Sigmoid colon (tissue), 7 donors: ENCODE data around the gene IPCEF1. TPM values are rescaled to one million over a fixed set of nuclear protein-coding genes. Genes with fewer than 3 reads are reported as not detected.

ENCODE experiments used
- DNase-seq: peaks from one replicate; pipeline ENCODE4 v3.0.0-alpha.2; 2019
- H3K27ac ChIP-seq, 4 donors: fragments of 200-600 bp; sonication (generic); one replicate each; pipeline ENCODE4 v1.5.1; 2016 to 2019; ENCODE audit warnings: mild to moderate bottlenecking in 1 of 4
- H3K27me3 ChIP-seq, 3 donors: fragments of 200-600 bp; sonication (generic); one replicate each; pipeline ENCODE4 v1.5.1; 2019; ENCODE audit warnings: mild to moderate bottlenecking in 1 of 3
- H3K36me3 ChIP-seq, 4 donors: fragments of 200-600 bp; sonication (generic); one replicate each; pipeline ENCODE4 v1.5.1; 2016 to 2019
- H3K4me1 ChIP-seq, 4 donors: fragments of 200-600 bp; sonication (generic); one replicate each; pipeline ENCODE4 v1.5.1; 2017 to 2019
- H3K4me3 ChIP-seq, 4 donors: fragments of 200-600 bp; sonication (generic); one replicate each; pipeline ENCODE4 v1.5.1; 2017 to 2019; ENCODE audit warnings: mild to moderate bottlenecking in 2 of 4, moderate library complexity in 1 of 4
- H3K9me3 ChIP-seq, 4 donors: fragments of 200-600 bp in 3 of 4; sonication (generic) in 3 of 4; one replicate each; pipeline versions ENCODE4 v1.5.1 to v1.6.1; 2013 to 2019
- CTCF ChIP-seq, 4 experiments: fragments of 450-650 bp in 3 of 4; fragments of 200-600 bp in 1 of 4; IDR thresholded peaks; one replicate each; pipeline ENCODE4 v1.5.1; 2016 to 2019; ENCODE audit warnings: antibody characterized with exemption in 4 of 4, mild to moderate bottlenecking in 3 of 4, moderate library complexity in 2 of 4
- EP300 ChIP-seq, 4 donors: sonication (generic); formaldehyde crosslinking; IDR thresholded peaks; one replicate each; pipeline ENCODE4 v1.6.1; 2017; ENCODE audit warnings: antibody characterized with exemption in 4 of 4
- POLR2A ChIP-seq, 2 donors: fragments of 450-650 bp; IDR thresholded peaks; one replicate each; pipeline ENCODE4 v1.6.1; 2016; ENCODE audit warnings: antibody characterized with exemption in 2 of 2, mild to moderate bottlenecking in 2 of 2, moderate library complexity in 2 of 2
- POLR2AphosphoS5 ChIP-seq, 4 donors: sonication (generic); formaldehyde crosslinking; IDR thresholded peaks; one replicate each; pipeline ENCODE4 v1.6.1; 2017; ENCODE audit warnings: antibody characterized with exemption in 4 of 4
- WGBS, 2 donors: extraction: QIAGEN DNeasy Blood & Tissue Kit; methylation state at CpG; one replicate each; pipeline ENCODE4 v1.1.7; 2013; 5-methylcytosine and 5-hydroxymethylcytosine counted together
- intact Hi-C: fragments of 100-400 bp; cut with DNase I; formaldehyde crosslinking; loops from one replicate; pipeline ENCODE4 v1.15.1; 2023
- polyA plus RNA-seq, 3 donors: library from polyadenylated mRNA; stranded (reverse); fragments of 200-250 nt; gene quantifications; one replicate each; pipeline ENCODE4 v1.2.3, GENCODE V29; 2013
- total RNA-seq, 4 donors: library from RNA; depleted of rRNA; stranded (reverse); fragments of >200 nt; gene quantifications; one replicate each; pipeline ENCODE4 v1.1.0, GENCODE V29; 2016
- donor health status: healthy with polysubstance abuse.
- donor health status: Bipolar disorder and iron deficiency.
- donor health status: healthy.

Gene IPCEF1
- total and polyA plus RNA-seq, 7 donors: 0.28 to 5.5 (median 0.71) TPM

GRCh38 chr6:154381548-154381947 lies 24.9 kb upstream of the IPCEF1 start:
- Histone ChIP-seq H3K27me3 (no peaks in the 10 kb centered on the region), H3K4me3 (no peak overlapping the region), H3K4me1 (peaks cover 0 to 14% (median 6%) of the 10 kb centered on the region in 4 donors), H3K9me3 (no peaks in the 10 kb centered on the region), H3K27ac (no peak overlapping the region), H3K36me3 (no peaks in the 10 kb centered on the region)
- no peak for DNase-seq
- WGBS, 2 donors: 93 to 94% methylated on average over 4 of the region's 4 CpGs
- intact Hi-C loops: no loop called here
- TF ChIP-seq POLR2AphosphoS5 (IDR thresholded peaks at IDR 0.05): no peak
- no peak for TF ChIP-seq EP300 (IDR thresholded peaks at IDR 0.05)
- no peak for TF ChIP-seq POLR2A (IDR thresholded peaks at IDR 0.05)
- no peak for TF ChIP-seq CTCF (IDR thresholded peaks at IDR 0.05)

GRCh38 chr6:154380741-154381140 lies 24.1 kb upstream of the IPCEF1 start:
- 8 to 35% methylated on average over 2 of the region's 2 CpGs for WGBS, 2 donors
- no peaks in the 10 kb centered on the region for H3K9me3 ChIP-seq
- H3K27ac ChIP-seq: no peak overlapping the region
- H3K4me3 ChIP-seq: no peak overlapping the region
- intact Hi-C loops: no loop called here
- peaks cover 0 to 14% (median 6%) of the 10 kb centered on the region in 4 donors for H3K4me1 ChIP-seq
- H3K27me3 ChIP-seq: no peaks in the 10 kb centered on the region
- TF ChIP-seq POLR2AphosphoS5 (IDR thresholded peaks at IDR 0.05): no peak
- TF ChIP-seq POLR2A (IDR thresholded peaks at IDR 0.05): no peak
- TF ChIP-seq CTCF (IDR thresholded peaks at IDR 0.05): no peak
- TF ChIP-seq EP300 (IDR thresholded peaks at IDR 0.05): no peak
- no peaks in the 10 kb centered on the region for H3K36me3 ChIP-seq
- no peak for DNase-seq

- Histone ChIP-seq H3K4me1 (peaks cover 0 to 9% (median 4%) of the 10 kb centered on the region in 4 donors), H3K27me3 (no peaks in the 10 kb centered on the region), H3K27ac (no peak overlapping the region), H3K36me3 (no peaks in the 10 kb centered on the region), H3K4me3 (no peak overlapping the region), H3K9me3 (no peaks in the 10 kb centered on the region)
- 96 to 97% methylated on average over 3 of the region's 3 CpGs for WGBS, 2 donors
- DNase-seq: no peak
- intact Hi-C loops: loop anchor here (10.0 kb wide), 1 partner anchor 225 kb away; no protein-coding TSS in a partner anchor
- TF ChIP-seq CTCF (IDR thresholded peaks at IDR 0.05): no peak
- TF ChIP-seq POLR2A (IDR thresholded peaks at IDR 0.05): no peak
- TF ChIP-seq POLR2AphosphoS5 (IDR thresholded peaks at IDR 0.05): no peak
- TF ChIP-seq EP300 (IDR thresholded peaks at IDR 0.05): no peak
Observed at GRCh38 chr6:154379585-154379984, 23.0 kb upstream of the IPCEF1 start.

- no peaks in the 10 kb centered on the region for H3K36me3 ChIP-seq
- no peaks in the 10 kb centered on the region for H3K27me3 ChIP-seq
- H3K9me3 ChIP-seq: no peaks in the 10 kb centered on the region
- no peak for TF ChIP-seq POLR2A (IDR thresholded peaks at IDR 0.05)
- TF ChIP-seq EP300 (IDR thresholded peaks at IDR 0.05): no peak
- no peak for TF ChIP-seq POLR2AphosphoS5 (IDR thresholded peaks at IDR 0.05)
- no peak for TF ChIP-seq CTCF (IDR thresholded peaks at IDR 0.05)
- H3K4me3 ChIP-seq: no peak overlapping the region
- WGBS, 2 donors: 93 to 96% methylated on average over 2 of the region's 2 CpGs
- no peak overlapping the region for H3K27ac ChIP-seq
- DNase-seq: no peak
- no peaks in the 10 kb centered on the region for H3K4me1 ChIP-seq
- intact Hi-C loops: loop anchor here (10.0 kb wide), 1 partner anchor 224 kb away; no protein-coding TSS in a partner anchor
Observed at GRCh38 chr6:154378518-154378917, 21.9 kb upstream of the IPCEF1 start.

- no peak overlapping the region for H3K27ac ChIP-seq
- H3K4me3 ChIP-seq: no peak overlapping the region
- H3K36me3 ChIP-seq: no peaks in the 10 kb centered on the region
- 92 to 94% methylated on average over 4 of the region's 4 CpGs for WGBS, 2 donors
- intact Hi-C loops: loop anchor here (10.0 kb wide), 1 partner anchor 223 kb away; no protein-coding TSS in a partner anchor
- H3K4me1 ChIP-seq: no peaks in the 10 kb centered on the region
- DNase-seq: no peak
- no peaks in the 10 kb centered on the region for H3K9me3 ChIP-seq
- no peaks in the 10 kb centered on the region for H3K27me3 ChIP-seq
- no peak for TF ChIP-seq EP300 (IDR thresholded peaks at IDR 0.05)
- TF ChIP-seq POLR2AphosphoS5 (IDR thresholded peaks at IDR 0.05): no peak
- no peak for TF ChIP-seq POLR2A (IDR thresholded peaks at IDR 0.05)
- no peak for TF ChIP-seq CTCF (IDR thresholded peaks at IDR 0.05)
Observed at GRCh38 chr6:154377726-154378125, 21.1 kb upstream of the IPCEF1 start.
